DOHH2 (cell line): ENCODE results near the gene TRPM8.

Source experiments
- CTCF ChIP-seq: fragments of 200-600 bp; sonication (generic); IDR thresholded peaks from one replicate; pipeline ENCODE4 v1.5.1; 2014; ENCODE audit warnings: antibody characterized with exemption, mild to moderate bottlenecking, low read depth, low read length; ENCODE audit not compliant: poor library complexity, severe bottlenecking
- EZH2phosphoT487 ChIP-seq: fragments of 200-600 bp; sonication (generic); IDR thresholded peaks from 2 replicates; pipeline ENCODE4 v1.6.1; 2017; ENCODE audit warnings: borderline replicate concordance, mild to moderate bottlenecking, antibody characterized with exemption, low read length, moderate library complexity, mixed read lengths

- TF ChIP-seq CTCF, result peak; percentile 35
- TF ChIP-seq EZH2phosphoT487, result no peak
These were observed 59.6 kb downstream of the TRPM8 start for GRCh38 chr2:233976690-233977294.
